HepG2 (cell line): ENCODE data around the gene ZNF627. TPM values are rescaled to one million over a fixed set of nuclear protein-coding genes. Genes with fewer than 3 reads are reported as not detected.
A peak's percentile ranks its signal among the peaks of the same experiment; 100 is the strongest.

Experiments used
- BHLHE40 ChIP-seq: IDR thresholded peaks from 2 replicates; pipeline ENCODE4 v1.6.1; 2011; ENCODE audit warnings: low read length, improper control_type of control experiment
- CSRNP1 ChIP-seq: sonication (generic); formaldehyde crosslinking; IDR thresholded peaks from 2 replicates; pipeline ENCODE4 v1.8.1; 2023; ENCODE audit warnings: mild to moderate bottlenecking, missing genetic modification reagents
- CSRNP2 ChIP-seq: sonication (generic); formaldehyde crosslinking; conservative IDR thresholded peaks from 2 replicates; pipeline ENCODE4 v1.8.0; 2022; ENCODE audit warnings: low read depth, missing genetic modification reagents
- DNMT3B ChIP-seq: conservative IDR thresholded peaks from 2 replicates; pipeline ENCODE4 v1.6.1; 2016; ENCODE audit warnings: missing biosample characterization, control low read depth
- ETS1 ChIP-seq: sonication (generic); formaldehyde crosslinking; IDR thresholded peaks from 2 replicates; pipeline ENCODE4 v1.4.0; 2020; ENCODE audit warnings: missing genetic modification reagents
- KAT2B ChIP-seq: fragments of 150-350 bp; IDR thresholded peaks from 2 replicates; pipeline ENCODE4 v1.6.1; 2014; ENCODE audit warnings: low read depth, low read length, borderline replicate concordance
- MEF2D ChIP-seq: sonication (generic); formaldehyde crosslinking; IDR thresholded peaks from 2 replicates; pipeline ENCODE4 v1.5.1; 2020; ENCODE audit warnings: mild to moderate bottlenecking, missing genetic modification reagents
- NCOR1 ChIP-seq: fragments of 200-600 bp; sonication (generic); IDR thresholded peaks from 2 replicates; pipeline ENCODE4 v1.7.0; 2017; ENCODE audit warnings: antibody characterized with exemption, low read length, borderline replicate concordance
- PHF20 ChIP-seq: sonication (generic); formaldehyde crosslinking; IDR thresholded peaks from 2 replicates; pipeline ENCODE4 v1.5.0; 2020; ENCODE audit warnings: mild to moderate bottlenecking, missing genetic modification reagents
- RARA ChIP-seq: IDR thresholded peaks from 2 replicates; pipeline ENCODE4 v1.6.1; 2016; ENCODE audit warnings: missing genetic modification reagents, missing compliant biosample characterization
- SALL2 ChIP-seq: sonication (generic); formaldehyde crosslinking; IDR thresholded peaks from 2 replicates; pipeline ENCODE4 v1.8.1; 2023; ENCODE audit warnings: mild to moderate bottlenecking, missing genetic modification reagents, inconsistent platforms
- ZNF101 ChIP-seq: sonication (generic); formaldehyde crosslinking; IDR thresholded peaks from 2 replicates; pipeline ENCODE4 v1.4.0; 2020; ENCODE audit warnings: mild to moderate bottlenecking, low read depth, missing genetic modification reagents, borderline replicate concordance
- ZSCAN5A ChIP-seq: sonication (generic); formaldehyde crosslinking; IDR thresholded peaks from 2 replicates; pipeline ENCODE4 v1.8.0; 2022; ENCODE audit warnings: mild to moderate bottlenecking, missing genetic modification reagents, borderline replicate concordance
- polyA plus RNA-seq, 8 experiments: library from polyadenylated mRNA; depleted of rRNA in 3 of 8; stranded (reverse) in 7 of 8; unstranded in 1 of 8; fragments of >200 nt; fragmentation: Illumina TruSeq in 4 of 8; extraction: Trizol in 4 of 8; gene quantifications; 2 replicates each; pipeline versions ENCODE4 v1.2.1 to v1.2.3, GENCODE V29; 2011 to 2016; ENCODE audit warnings: low read depth in 4 of 8, missing spikeins in 1 of 8, mixed read lengths in 1 of 8; ENCODE audit not compliant: insufficient read depth in 1 of 8
- total RNA-seq, 5 experiments: library from RNA; depleted of rRNA; stranded (reverse); fragments of >200 nt; fragmentation: Illumina TruSeq; extraction: Trizol; gene quantifications; 2 replicates each; pipeline ENCODE4 v1.2.3, GENCODE V29; 2016; ENCODE audit warnings: low read depth in 1 of 5
- TF ChIP-seq, protein P1 (sequence below), 2 experiments: fragments of 450-650 bp in 1 of 2; sonication (generic) in 1 of 2; formaldehyde crosslinking; IDR thresholded peaks; 2 replicates each; pipeline versions ENCODE4 v1.5.0 to v1.8.0; 2020 to 2022; ENCODE audit warnings: mild to moderate bottlenecking in 1 of 2, missing genetic modification reagents in 1 of 2
- TF ChIP-seq, protein P2 (sequence below): sonication (generic); formaldehyde crosslinking; IDR thresholded peaks from 2 replicates; pipeline ENCODE4 v1.5.1; 2020; ENCODE audit warnings: missing genetic modification reagents, mild to moderate bottlenecking, borderline replicate concordance

The ZNF627 gene
- total and polyA plus RNA-seq, 2 of the 13 experiments (the other 11 are each of a cell fraction or from before 2014, with no cell fraction given): 4.2 to 12.7 TPM

GRCh38 chr19:11639602-11640471 lies 42.6 kb downstream of the ZNF627 start (continued):
- no peak for TF ChIP-seq ETS1 (CRISPR knock-in tag)
- TF ChIP-seq RARA: no peak
- no peak; the same call in 1 of the 2 replicates for TF ChIP-seq ZSCAN5A
- TF ChIP-seq, protein P1, sequence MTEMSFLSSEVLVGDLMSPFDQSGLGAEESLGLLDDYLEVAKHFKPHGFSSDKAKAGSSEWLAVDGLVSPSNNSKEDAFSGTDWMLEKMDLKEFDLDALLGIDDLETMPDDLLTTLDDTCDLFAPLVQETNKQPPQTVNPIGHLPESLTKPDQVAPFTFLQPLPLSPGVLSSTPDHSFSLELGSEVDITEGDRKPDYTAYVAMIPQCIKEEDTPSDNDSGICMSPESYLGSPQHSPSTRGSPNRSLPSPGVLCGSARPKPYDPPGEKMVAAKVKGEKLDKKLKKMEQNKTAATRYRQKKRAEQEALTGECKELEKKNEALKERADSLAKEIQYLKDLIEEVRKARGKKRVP (CRISPR knock-in tag; IDR thresholded peaks at IDR 0.05): peak in 1 of 2 experiments; percentile 50; a peak in 1 of 4 replicates
- TF ChIP-seq CSRNP1 (CRISPR knock-in tag): peak; percentile 13; the same call in 1 of the 2 replicates
- TF ChIP-seq CSRNP2: no peak
- no peak for TF ChIP-seq BHLHE40
- TF ChIP-seq DNMT3B (CRISPR knock-in tag): no peak
- TF ChIP-seq, protein P2, sequence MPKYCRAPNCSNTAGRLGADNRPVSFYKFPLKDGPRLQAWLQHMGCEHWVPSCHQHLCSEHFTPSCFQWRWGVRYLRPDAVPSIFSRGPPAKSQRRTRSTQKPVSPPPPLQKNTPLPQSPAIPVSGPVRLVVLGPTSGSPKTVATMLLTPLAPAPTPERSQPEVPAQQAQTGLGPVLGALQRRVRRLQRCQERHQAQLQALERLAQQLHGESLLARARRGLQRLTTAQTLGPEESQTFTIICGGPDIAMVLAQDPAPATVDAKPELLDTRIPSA (CRISPR knock-in tag): no peak
- TF ChIP-seq PHF20 (CRISPR knock-in tag): no peak; the same call in 1 of the 2 replicates
- TF ChIP-seq SALL2 (CRISPR knock-in tag): 0 out of 2 replicates have a peak, but pooled peaks have one; percentile 32
- TF ChIP-seq NCOR1: no peak
- no peak for TF ChIP-seq KAT2B
- no peak; the same call in 1 of the 2 replicates for TF ChIP-seq MEF2D (CRISPR knock-in tag)
- no peak for TF ChIP-seq ZNF101 (CRISPR knock-in tag)
